HEK293T (cell line): Measurements from ENCODE around the gene CACNG7.

Source experiments
- CTCF ChIA-PET: fragments of 350-600 bp; formaldehyde crosslinking; extraction: SDS; loops from one replicate; lab custom pipeline; 2021; ENCODE audit warnings: antibody characterized with exemption, inconsistent platforms; lab: Yijun Ruan, JAX
- POLR2A ChIA-PET: fragments of 350-600 bp; formaldehyde crosslinking; extraction: SDS; loops from one replicate; lab custom pipeline; 2020; ENCODE audit warnings: antibody characterized with exemption, inconsistent platforms; lab: Yijun Ruan, JAX
- DNase-seq: peaks from one replicate; pipeline ENCODE4 v3.0.0; 2012; ENCODE audit warnings: mixed read lengths; ENCODE audit errors: extremely low spot score
- ARNT ChIP-seq: fragments of 450-650 bp; IDR thresholded peaks from 2 replicates; pipeline ENCODE4 v1.6.1; 2017; ENCODE audit warnings: mild to moderate bottlenecking
- BHLHE40 ChIP-seq: fragments of 450-650 bp; IDR thresholded peaks from 2 replicates; pipeline ENCODE4 v1.6.1; 2016; ENCODE audit warnings: mild to moderate bottlenecking, moderate library complexity, borderline replicate concordance
- CTBP1 ChIP-seq: fragments of 450-650 bp; IDR thresholded peaks from 2 replicates; pipeline ENCODE4 v1.6.1; 2016; ENCODE audit warnings: borderline replicate concordance
- ELF4 ChIP-seq: fragments of 450-650 bp; IDR thresholded peaks from 2 replicates; pipeline ENCODE4 v1.6.1; 2017; ENCODE audit warnings: antibody characterized with exemption
- FOXA1 ChIP-seq: fragments of 450-650 bp; IDR thresholded peaks from 2 replicates; pipeline ENCODE4 v1.6.1; 2016; ENCODE audit warnings: mild to moderate bottlenecking
- FOXK2 ChIP-seq: fragments of 450-650 bp; IDR thresholded peaks from 2 replicates; pipeline ENCODE4 v1.6.1; 2016; ENCODE audit warnings: mild to moderate bottlenecking
- FOXM1 ChIP-seq: fragments of 450-650 bp; IDR thresholded peaks from 2 replicates; pipeline ENCODE4 v1.6.1; 2017; ENCODE audit warnings: mild to moderate bottlenecking, borderline replicate concordance
- HDGF ChIP-seq: fragments of 450-650 bp; IDR thresholded peaks from 2 replicates; pipeline ENCODE4 v1.6.1; 2017; ENCODE audit warnings: antibody characterized with exemption, borderline replicate concordance
- L3MBTL2 ChIP-seq: fragments of 450-650 bp; conservative IDR thresholded peaks from 2 replicates; pipeline ENCODE4 v1.6.1; 2016; ENCODE audit warnings: mild to moderate bottlenecking
- LEF1 ChIP-seq: fragments of 450-650 bp; IDR thresholded peaks from 2 replicates; pipeline ENCODE4 v1.6.1; 2017; ENCODE audit warnings: mild to moderate bottlenecking, borderline replicate concordance
- NFRKB ChIP-seq: fragments of 450-650 bp; IDR thresholded peaks from 2 replicates; pipeline ENCODE4 v1.6.1; 2016; ENCODE audit warnings: mild to moderate bottlenecking, moderate library complexity
- PKNOX1 ChIP-seq: fragments of 450-650 bp; IDR thresholded peaks from 2 replicates; pipeline ENCODE4 v1.6.1; 2016
- SP1 ChIP-seq: fragments of 450-650 bp; IDR thresholded peaks from 2 replicates; pipeline ENCODE4 v1.6.1; 2017
- SUZ12 ChIP-seq: fragments of 450-650 bp; IDR thresholded peaks from 2 replicates; pipeline ENCODE4 v1.6.1; 2016; ENCODE audit warnings: mild to moderate bottlenecking
- TARDBP ChIP-seq: fragments of 450-650 bp; IDR thresholded peaks from 2 replicates; pipeline ENCODE4 v1.6.1; 2016
- ZNF384 ChIP-seq: fragments of 450-650 bp; IDR thresholded peaks from 2 replicates; pipeline ENCODE4 v1.6.1; 2016

Gene CACNG7

GRCh38 chr19:53892981-53893325, 16.1 kb upstream of the CACNG7 start:
- ChIA-PET POLR2A (interaction anchor here (2.5 kb wide), 1 partner anchor 14 kb away, joined by 7 read pairs; no protein-coding TSS in a partner anchor), CTCF (interaction anchor here (0.5 kb wide), 1 partner anchor 136 kb away, joined by 3 read pairs; no protein-coding TSS in a partner anchor)
- no peak for TF ChIP-seq ELF4
- TF ChIP-seq SUZ12, result peak; percentile 85
- no peak for TF ChIP-seq NFRKB
- TF ChIP-seq L3MBTL2, result peak; percentile 39
- peak; percentile 62 for DNase-seq

- TF ChIP-seq HDGF (no peak), PKNOX1 (no peak), FOXA1 (no peak), ZNF384 (no peak), L3MBTL2 (no peak), LEF1 (no peak), SUZ12 (no peak), CTBP1 (no peak), FOXK2 (no peak), NFRKB (no peak), BHLHE40 (no peak), ARNT (no peak), ELF4 (no peak), FOXM1 (no peak), TARDBP (no peak), SP1 (no peak)
- POLR2A ChIA-PET, result no interaction called here
- no peak for DNase-seq
- CTCF ChIA-PET, result no interaction called here
Measured at GRCh38 chr19:53894707-53895106, 14.4 kb upstream of the CACNG7 start.

GRCh38 chr19:53896682-53897081, 12.4 kb upstream of the CACNG7 start:
- no peak for DNase-seq
- ChIA-PET CTCF (no interaction called here), POLR2A (no interaction called here)
- TF ChIP-seq ELF4 (no peak), L3MBTL2 (no peak), FOXA1 (no peak), SP1 (no peak), ARNT (no peak)

GRCh38 chr19:53897459-53897858, 11.6 kb upstream of the CACNG7 start:
- TF ChIP-seq L3MBTL2 (no peak), FOXA1 (no peak), NFRKB (no peak), ARNT (no peak), HDGF (no peak), PKNOX1 (no peak), SUZ12 (no peak), BHLHE40 (no peak), SP1 (no peak), FOXK2 (no peak), TARDBP (no peak), LEF1 (no peak), CTBP1 (no peak), ZNF384 (no peak), ELF4 (no peak)

GRCh38 chr19:53898166-53898565, 10.9 kb upstream of the CACNG7 start:
- DNase-seq, result no peak
- POLR2A ChIA-PET, result interaction anchor here (0.9 kb wide), 1 partner anchor 82 kb away, joined by 3 read pairs; no protein-coding TSS in a partner anchor
- TF ChIP-seq FOXK2 (no peak), FOXA1 (no peak), SP1 (no peak)
- CTCF ChIA-PET, result interaction anchor here (0.9 kb wide), 1 partner anchor 137 kb away, joined by 4 read pairs; no protein-coding TSS in a partner anchor

More at GRCh38 chr19:53897459-53897858, 11.6 kb upstream of the CACNG7 start:
- ChIA-PET POLR2A (no interaction called here), CTCF (no interaction called here)
- DNase-seq, result no peak

GRCh38 chr19:53898636-53899341, 10.3 kb upstream of the CACNG7 start:
- peak; percentile 88 for DNase-seq
- ChIA-PET CTCF (interaction anchor here (0.7 to 1.2 kb wide), 3 partner anchors 13 to 137 kb away, joined by 3 to 11 read pairs (median 4); no protein-coding TSS in a partner anchor), POLR2A (interaction anchor here (0.9 kb wide), 1 partner anchor 82 kb away, joined by 3 read pairs; no protein-coding TSS in a partner anchor)
- TF ChIP-seq CTBP1, result no peak
- TF ChIP-seq ARNT, result no peak
- TF ChIP-seq FOXM1, result no peak
- TF ChIP-seq TARDBP, result no peak
- TF ChIP-seq SP1, result no peak; the same call in 1 of the 2 replicates
- no peak for TF ChIP-seq FOXA1
- TF ChIP-seq ELF4, result no peak
- no peak for TF ChIP-seq FOXK2
- TF ChIP-seq L3MBTL2, result no peak
- TF ChIP-seq ZNF384, result no peak
- TF ChIP-seq HDGF, result no peak
- no peak for TF ChIP-seq LEF1
- TF ChIP-seq PKNOX1, result no peak
- TF ChIP-seq BHLHE40, result no peak
- TF ChIP-seq NFRKB, result no peak
- TF ChIP-seq SUZ12, result no peak
